ENCODE data around the gene MTARC1. TPM values are rescaled to one million over a fixed set of nuclear protein-coding genes. Genes with fewer than 3 reads are reported as not detected.

The MTARC1 gene
- total and polyA plus RNA-seq, 7 donors, result 1.7 to 6.4 (median 3.4) TPM

DNA sequence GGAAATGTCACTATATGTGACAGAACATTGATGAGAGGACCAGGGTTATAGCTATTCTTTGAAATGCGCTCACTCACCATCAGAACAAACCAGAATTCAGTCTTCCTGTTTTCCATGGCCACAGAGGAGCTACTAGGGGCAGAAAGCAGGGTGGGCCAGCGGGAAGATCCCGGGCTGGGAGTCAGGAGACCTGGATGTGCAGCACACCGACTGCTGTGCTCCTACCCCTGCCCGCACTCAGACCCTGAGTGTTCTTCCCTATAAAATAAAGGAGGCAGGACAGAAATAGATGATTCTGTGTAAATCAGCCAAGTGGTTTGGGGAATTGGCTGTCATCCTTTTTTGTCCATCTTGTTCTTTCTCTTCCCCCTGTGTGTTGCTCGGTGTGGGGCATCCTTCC lies 21.0 kb downstream of the MTARC1 start:
- Histone ChIP-seq H3K36me3 (ENCODE audit: insufficient read depth in 1 of 2, low read depth in 1 of 2) (peaks cover 0 to 10% of the 10 kb centered on the region in 2 donors), H3K27me3 (ENCODE audit: insufficient read depth in 3 of 3, low read length in 2 of 3) (no peaks in the 10 kb centered on the region), H3K4me1 (no peaks in the 10 kb centered on the region), H3K27ac (no peak overlapping the region), H3K9me3 (no peaks in the 10 kb centered on the region), H3K4me3 (no peak overlapping the region)
- WGBS, 3 donors, result 80 to 88% (median 84%) methylated on average over 6 of the region's 6 CpGs
- DNase-seq, result no peak
- ATAC-seq, result no peak
- TF ChIP-seq, protein P1, sequence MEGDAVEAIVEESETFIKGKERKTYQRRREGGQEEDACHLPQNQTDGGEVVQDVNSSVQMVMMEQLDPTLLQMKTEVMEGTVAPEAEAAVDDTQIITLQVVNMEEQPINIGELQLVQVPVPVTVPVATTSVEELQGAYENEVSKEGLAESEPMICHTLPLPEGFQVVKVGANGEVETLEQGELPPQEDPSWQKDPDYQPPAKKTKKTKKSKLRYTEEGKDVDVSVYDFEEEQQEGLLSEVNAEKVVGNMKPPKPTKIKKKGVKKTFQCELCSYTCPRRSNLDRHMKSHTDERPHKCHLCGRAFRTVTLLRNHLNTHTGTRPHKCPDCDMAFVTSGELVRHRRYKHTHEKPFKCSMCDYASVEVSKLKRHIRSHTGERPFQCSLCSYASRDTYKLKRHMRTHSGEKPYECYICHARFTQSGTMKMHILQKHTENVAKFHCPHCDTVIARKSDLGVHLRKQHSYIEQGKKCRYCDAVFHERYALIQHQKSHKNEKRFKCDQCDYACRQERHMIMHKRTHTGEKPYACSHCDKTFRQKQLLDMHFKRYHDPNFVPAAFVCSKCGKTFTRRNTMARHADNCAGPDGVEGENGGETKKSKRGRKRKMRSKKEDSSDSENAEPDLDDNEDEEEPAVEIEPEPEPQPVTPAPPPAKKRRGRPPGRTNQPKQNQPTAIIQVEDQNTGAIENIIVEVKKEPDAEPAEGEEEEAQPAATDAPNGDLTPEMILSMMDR (IDR thresholded peaks at IDR 0.05), result no peak
- intact Hi-C loops (cut with DNase I), result loop anchor here in 1 of 2 donors (10.0 kb wide), 1 partner anchor 627 kb away; no protein-coding TSS in a partner anchor

DNA sequence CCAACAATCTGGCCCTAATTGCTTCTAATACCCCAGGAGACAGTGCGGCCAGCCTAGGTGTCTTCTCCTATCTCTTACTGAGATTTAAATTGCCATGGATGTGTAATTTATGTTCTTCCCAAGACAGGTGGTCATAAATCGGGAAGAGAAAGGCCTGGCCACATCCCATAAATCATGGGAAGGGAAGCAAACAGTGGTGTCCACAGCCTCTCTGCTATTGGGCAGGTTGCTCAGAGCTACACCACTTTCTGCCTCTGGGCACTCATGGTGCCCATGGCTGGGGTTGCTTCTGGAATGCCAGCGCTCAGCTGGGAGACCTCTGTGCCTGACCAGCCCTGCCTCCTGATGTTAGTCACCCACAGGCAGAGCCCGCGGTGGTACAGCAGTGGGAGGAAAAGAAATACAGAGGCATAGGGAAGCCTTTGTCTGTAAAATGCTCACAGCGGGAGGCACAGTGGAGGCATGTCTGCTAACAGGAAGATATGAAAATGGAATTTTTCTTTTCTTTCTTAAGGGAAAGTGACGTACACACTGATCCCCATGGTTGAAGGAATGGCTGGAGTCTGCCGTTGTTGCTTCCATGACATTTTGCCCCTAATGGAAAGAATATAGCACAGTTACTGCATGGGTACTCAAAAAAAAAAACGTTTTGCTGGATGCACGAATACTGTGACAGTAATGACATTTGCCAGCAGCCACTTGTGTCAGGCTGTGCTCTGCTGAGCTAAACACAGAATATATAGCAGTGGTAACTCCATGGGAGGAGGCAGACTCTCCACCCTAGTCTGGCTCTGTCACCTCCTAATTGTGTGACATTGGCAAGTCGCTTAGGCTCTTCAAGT lies 21.9 kb downstream of the MTARC1 start:
- no peaks in the 10 kb centered on the region for H3K9me3 ChIP-seq
- 81 to 83% (median 83%) methylated on average over 11 of the region's 11 CpGs for WGBS, 3 donors
- no peak for DNase-seq
- peaks cover 0 to 10% of the 10 kb centered on the region in 2 donors for H3K36me3 ChIP-seq (ENCODE audit: insufficient read depth in 1 of 2, low read depth in 1 of 2)
- H3K4me1 ChIP-seq, result no peaks in the 10 kb centered on the region
- no peak for ATAC-seq
- no peak overlapping the region for H3K4me3 ChIP-seq
- TF ChIP-seq, protein P1 (IDR thresholded peaks at IDR 0.05), result no peak
- intact Hi-C loops (cut with DNase I), result loop anchor here in 1 of 2 donors (10.0 kb wide), 1 partner anchor 626 kb away; no protein-coding TSS in a partner anchor
- no peaks in the 10 kb centered on the region for H3K27me3 ChIP-seq (ENCODE audit: insufficient read depth in 3 of 3, low read length in 2 of 3)
- H3K27ac ChIP-seq, result no peak overlapping the region

DNA sequence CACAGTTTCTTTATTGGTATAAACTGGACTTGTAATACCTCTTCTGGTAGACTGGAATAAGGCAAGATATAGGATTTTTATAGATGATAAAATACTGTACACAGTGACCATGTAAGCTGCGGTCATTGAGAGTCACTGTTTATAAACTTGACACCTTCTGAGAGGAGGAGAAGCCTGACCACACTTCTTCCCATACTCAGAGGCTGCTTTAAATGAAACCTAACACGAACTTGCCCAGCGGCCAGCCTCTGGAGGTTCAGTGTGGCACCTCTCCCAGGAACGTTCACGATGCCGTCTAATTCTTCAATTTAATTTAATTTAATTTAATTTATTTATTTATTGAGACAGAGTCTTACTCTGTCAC lies 22.5 kb downstream of the MTARC1 start:
- no peak for ATAC-seq
- Histone ChIP-seq H3K27me3 (ENCODE audit: insufficient read depth in 3 of 3, low read length in 2 of 3) (no peaks in the 10 kb centered on the region), H3K4me3 (no peak overlapping the region), H3K36me3 (ENCODE audit: insufficient read depth in 1 of 2, low read depth in 1 of 2) (peaks cover 0 to 10% of the 10 kb centered on the region in 2 donors), H3K27ac (no peak overlapping the region), H3K4me1 (no peaks in the 10 kb centered on the region), H3K9me3 (no peaks in the 10 kb centered on the region)
- 88 to 95% (median 90%) methylated on average over 6 of the region's 6 CpGs for WGBS, 3 donors
- TF ChIP-seq, protein P1 (IDR thresholded peaks at IDR 0.05), result no peak
- no peak for DNase-seq
- intact Hi-C loops (cut with DNase I), result loop anchor here in 1 of 2 donors (10.0 kb wide), 1 partner anchor 626 kb away; no protein-coding TSS in a partner anchor

DNA sequence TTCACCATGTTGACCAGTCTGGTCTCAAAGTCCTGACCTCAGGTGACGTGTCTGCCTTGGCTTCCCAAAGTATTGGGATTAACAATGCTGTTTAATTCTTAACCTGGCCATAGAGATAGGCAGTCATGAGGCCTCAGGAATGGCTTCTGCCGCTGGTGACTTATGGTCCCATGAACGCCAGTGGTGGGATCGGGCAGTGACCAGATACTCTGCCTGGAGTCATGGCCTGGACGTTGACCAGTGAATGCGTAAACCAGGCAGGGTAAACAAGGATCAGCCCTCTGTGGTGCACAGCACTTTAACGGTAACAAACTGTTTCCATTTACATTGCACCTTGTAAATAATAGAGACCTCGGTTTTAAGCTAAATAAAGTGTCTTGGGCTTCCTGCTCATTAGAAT lies 23.0 kb downstream of the MTARC1 start:
- Histone ChIP-seq H3K27ac (no peak overlapping the region), H3K4me1 (no peaks in the 10 kb centered on the region), H3K27me3 (ENCODE audit: insufficient read depth in 3 of 3, low read length in 2 of 3) (no peaks in the 10 kb centered on the region), H3K4me3 (no peak overlapping the region), H3K9me3 (no peaks in the 10 kb centered on the region), H3K36me3 (ENCODE audit: insufficient read depth in 1 of 2, low read depth in 1 of 2) (peaks cover 0 to 10% of the 10 kb centered on the region in 2 donors)
- TF ChIP-seq, protein P1 (IDR thresholded peaks at IDR 0.05), result no peak
- 88% methylated on average over 8 of the region's 8 CpGs for whole genome bisulfite sequencing, 3 donors
- intact Hi-C loops (cut with DNase I), result loop anchor here in 1 of 2 donors (10.0 kb wide), 1 partner anchor 625 kb away; no protein-coding TSS in a partner anchor
- no peak for ATAC-seq
- DNase-seq, result no peak
